Mesenchymal stem cell (in vitro differentiated cells and primary cell): ENCODE data around the gene BEAN1.

Experiments used
- DNase-seq: peaks from one replicate; pipeline ENCODE4 v3.0.0-alpha.2; 2013
- H2AFZ ChIP-seq: one replicate; pipeline ENCODE4 v1.6.1; 2013; ENCODE audit warnings: low read depth, mild to moderate bottlenecking, control low read depth, inconsistent platforms, low read length, moderate library complexity
- H2AK5ac ChIP-seq: 2 replicates; pipeline ENCODE4 v1.6.1; 2013; ENCODE audit warnings: low read length, moderate library complexity, mild to moderate bottlenecking, inconsistent platforms; ENCODE audit not compliant: severe bottlenecking
- H2BK120ac ChIP-seq: one replicate; pipeline ENCODE4 v1.6.1; 2013; ENCODE audit warnings: low read depth, mild to moderate bottlenecking, inconsistent platforms, low read length, moderate library complexity
- H2BK12ac ChIP-seq, 2 experiments: one replicate each; pipeline ENCODE4 v1.6.1; 2013; ENCODE audit warnings: inconsistent platforms in 2 of 2, low read length in 2 of 2, mild to moderate bottlenecking in 2 of 2, moderate library complexity in 2 of 2, control low read depth in 1 of 2
- H2BK15ac ChIP-seq: one replicate; pipeline ENCODE4 v1.6.1; 2013; ENCODE audit warnings: mild to moderate bottlenecking, low read depth, inconsistent platforms; ENCODE audit not compliant: poor library complexity, severe bottlenecking
- H2BK5ac ChIP-seq: 2 replicates; pipeline ENCODE4 v1.6.1; 2013; ENCODE audit warnings: low read depth, mild to moderate bottlenecking, low read length, control low read depth, inconsistent platforms; ENCODE audit not compliant: poor library complexity, severe bottlenecking
- H3K14ac ChIP-seq, 2 experiments: one replicate each; pipeline ENCODE4 v1.6.1; 2013; ENCODE audit warnings: inconsistent platforms in 2 of 2, low read length in 2 of 2, control low read depth in 1 of 2, mild to moderate bottlenecking in 1 of 2, moderate library complexity in 1 of 2
- H3K18ac ChIP-seq, 2 experiments: one replicate each; pipeline ENCODE4 v1.6.1; 2013; ENCODE audit warnings: inconsistent platforms in 2 of 2, low read length in 2 of 2, control low read depth in 1 of 2, low read depth in 1 of 2, mild to moderate bottlenecking in 1 of 2
- H3K23ac ChIP-seq, 2 experiments: one replicate each; pipeline ENCODE4 v1.6.1; 2013; ENCODE audit warnings: inconsistent platforms in 2 of 2, low read length in 2 of 2, mild to moderate bottlenecking in 2 of 2, moderate library complexity in 2 of 2, control low read depth in 1 of 2
- H3K27ac ChIP-seq: 2 replicates; pipeline ENCODE4 v1.5.1; 2013; ENCODE audit warnings: mild to moderate bottlenecking, moderate library complexity, low read length, control low read depth, inconsistent platforms; ENCODE audit not compliant: poor library complexity, severe bottlenecking
- H3K27me3 ChIP-seq, 2 experiments: 2 replicates each; pipeline versions ENCODE4 v1.6.1 to v1.7.0; 2013; ENCODE audit warnings: low read length in 2 of 2, mild to moderate bottlenecking in 2 of 2, moderate library complexity in 2 of 2, control low read depth in 1 of 2, inconsistent platforms in 1 of 2; ENCODE audit not compliant: control insufficient read depth in 1 of 2, insufficient read depth in 1 of 2
- H3K36me3 ChIP-seq, 2 experiments: 2 replicates each; pipeline versions ENCODE4 v1.6.1 to v1.7.0; 2013; ENCODE audit warnings: low read length in 2 of 2, control low read depth in 1 of 2, inconsistent platforms in 1 of 2, low read depth in 1 of 2, mild to moderate bottlenecking in 1 of 2; ENCODE audit not compliant: insufficient read depth in 2 of 2, control insufficient read depth in 1 of 2
- H3K4ac ChIP-seq, 2 experiments: one replicate each; pipeline ENCODE4 v1.6.1; 2013; ENCODE audit warnings: inconsistent platforms in 2 of 2, low read length in 2 of 2, mild to moderate bottlenecking in 2 of 2, moderate library complexity in 2 of 2, control low read depth in 1 of 2, low read depth in 1 of 2
- H3K4me1 ChIP-seq: 2 replicates; pipeline ENCODE4 v1.6.1; 2013; ENCODE audit warnings: low read depth, low read length, control low read depth; ENCODE audit not compliant: control insufficient read depth, insufficient read depth
- H3K4me2 ChIP-seq: 2 replicates; pipeline ENCODE4 v1.6.1; 2013; ENCODE audit warnings: low read length, mild to moderate bottlenecking, inconsistent platforms; ENCODE audit not compliant: poor library complexity, severe bottlenecking
- H3K4me3 ChIP-seq, 2 experiments: 2 replicates each; pipeline versions ENCODE4 v1.5.1 to v1.7.0; 2013; ENCODE audit warnings: low read length in 2 of 2, mild to moderate bottlenecking in 2 of 2, control low read depth in 1 of 2, low read depth in 1 of 2; ENCODE audit not compliant: insufficient read depth in 1 of 2
- H3K79me1 ChIP-seq: replicated peaks from 2 replicates; pipeline ENCODE4 v1.6.1; 2013; ENCODE audit warnings: mild to moderate bottlenecking, control low read depth, low read length, inconsistent platforms; ENCODE audit not compliant: poor library complexity, severe bottlenecking
- H3K9ac ChIP-seq: 2 replicates; pipeline ENCODE4 v1.7.0; 2013; ENCODE audit warnings: mild to moderate bottlenecking, low read length, moderate library complexity
- H3K9me3 ChIP-seq: 2 replicates; pipeline ENCODE4 v1.7.0; 2013; ENCODE audit warnings: mild to moderate bottlenecking, low read length; ENCODE audit not compliant: control insufficient read depth
- H4K8ac ChIP-seq: one replicate; pipeline ENCODE4 v1.6.1; 2013; ENCODE audit warnings: inconsistent platforms, mild to moderate bottlenecking, low read length, moderate library complexity
- H4K91ac ChIP-seq: one replicate; pipeline ENCODE4 v1.6.1; 2013; ENCODE audit warnings: mild to moderate bottlenecking, low read length, inconsistent platforms
- WGBS: methylation state at CpG from one replicate; pipeline ENCODE4 v1.1.7; 2013; ENCODE audit warnings: mixed read lengths; 5-methylcytosine and 5-hydroxymethylcytosine counted together

BEAN1 gene

GRCh38 chr16:66382966-66383299 is 44.2 kb upstream of the BEAN1 start:
- Histone ChIP-seq H2BK12ac (no peak overlapping the region), H3K23ac (no peak overlapping the region), H3K4ac (no peak overlapping the region), H3K4me2 (peak overlapping the region; percentile 34), H3K9me3 (no peaks in the 10 kb centered on the region), H2BK120ac (no peak overlapping the region), H3K18ac (no peak overlapping the region), H2BK15ac (no peak overlapping the region), H3K14ac (no peak overlapping the region), H2AK5ac (no peak overlapping the region), H2BK5ac (peak overlapping the region; percentile 98), H3K27me3 (peaks cover 0 to 23% of the 10 kb centered on the region in 2 experiments), H3K4me3 (no peak overlapping the region), H2AFZ (peak overlapping the region; percentile 5), H3K79me1 (no peaks in the 10 kb centered on the region), H3K9ac (no peak overlapping the region), H3K36me3 (peaks cover 0 to 3% of the 10 kb centered on the region in 2 experiments), H3K4me1 (peaks cover 17% of the 10 kb centered on the region), H3K27ac (peak overlapping the region; percentile 99), H4K8ac (no peak overlapping the region), H4K91ac (no peak overlapping the region)
- WGBS: 7% methylated on average over 2 of the region's 3 CpGs
- peak; percentile 80 for DNase-seq

GRCh38 chr16:66383551-66383950 is 43.5 kb upstream of the BEAN1 start:
- Histone ChIP-seq H4K91ac (peak overlapping the region; percentile 8), H3K18ac (peak overlapping the region in 1 of 2 experiments; percentile 46), H2AFZ (no peak overlapping the region), H2BK12ac (no peak overlapping the region), H2AK5ac (peak overlapping the region; percentile 65), H3K4me1 (peaks cover 16% of the 10 kb centered on the region), H3K9ac (no peak overlapping the region), H3K79me1 (no peaks in the 10 kb centered on the region), H2BK120ac (no peak overlapping the region), H3K27me3 (peaks cover 0 to 20% of the 10 kb centered on the region in 2 experiments), H3K4ac (no peak overlapping the region), H3K27ac (peak overlapping the region; percentile 89), H3K36me3 (peaks cover 0 to 3% of the 10 kb centered on the region in 2 experiments), H3K4me2 (no peak overlapping the region), H3K23ac (no peak overlapping the region), H3K4me3 (no peak overlapping the region), H2BK15ac (no peak overlapping the region), H3K14ac (peak overlapping the region in 1 of 2 experiments; percentile 53), H4K8ac (no peak overlapping the region), H3K9me3 (no peaks in the 10 kb centered on the region), H2BK5ac (peak overlapping the region; percentile 34)
- WGBS: 97% methylated on average over 4 of the region's 4 CpGs
- DNase-seq: no peak

- Histone ChIP-seq H2BK120ac (no peak overlapping the region), H3K36me3 (peaks cover 0 to 3% of the 10 kb centered on the region in 2 experiments), H3K4me2 (no peak overlapping the region), H2AK5ac (no peak overlapping the region), H4K91ac (no peak overlapping the region), H3K79me1 (no peaks in the 10 kb centered on the region), H3K9me3 (no peaks in the 10 kb centered on the region), H3K4me3 (no peak overlapping the region), H4K8ac (no peak overlapping the region), H2BK15ac (no peak overlapping the region), H3K14ac (no peak overlapping the region), H3K27ac (no peak overlapping the region), H3K4me1 (peaks cover 16% of the 10 kb centered on the region), H2BK12ac (no peak overlapping the region), H3K27me3 (peaks cover 0 to 9% of the 10 kb centered on the region in 2 experiments), H3K9ac (no peak overlapping the region), H3K23ac (no peak overlapping the region), H3K4ac (no peak overlapping the region), H3K18ac (no peak overlapping the region), H2BK5ac (no peak overlapping the region), H2AFZ (no peak overlapping the region)
- WGBS: 100% methylated on average over 2 of the region's 4 CpGs
- no peak for DNase-seq
Measured at GRCh38 chr16:66385415-66385814, 41.7 kb upstream of the BEAN1 start.

- Histone ChIP-seq H3K23ac (no peak overlapping the region), H4K91ac (no peak overlapping the region), H3K79me1 (no peaks in the 10 kb centered on the region), H3K4me3 (no peak overlapping the region), H4K8ac (no peak overlapping the region), H3K14ac (peak overlapping the region in 1 of 2 experiments; percentile 53), H3K9ac (no peak overlapping the region), H3K9me3 (no peaks in the 10 kb centered on the region), H3K18ac (no peak overlapping the region), H3K36me3 (peaks cover 0 to 3% of the 10 kb centered on the region in 2 experiments), H2BK12ac (no peak overlapping the region), H3K4me1 (peaks cover 13% of the 10 kb centered on the region), H2BK120ac (no peak overlapping the region), H2BK5ac (no peak overlapping the region), H2AK5ac (peak overlapping the region; percentile 2), H3K27me3 (peaks cover 0 to 9% of the 10 kb centered on the region in 2 experiments), H3K4me2 (no peak overlapping the region), H3K4ac (no peak overlapping the region), H3K27ac (no peak overlapping the region), H2BK15ac (no peak overlapping the region), H2AFZ (no peak overlapping the region)
- DNase-seq: no peak
- 96% methylated on average over 19 of the region's 20 CpGs for whole genome bisulfite sequencing
Measured at GRCh38 chr16:66386629-66387622, 40.2 kb upstream of the BEAN1 start.
